Activated CD8-positive, alpha-beta memory T cell treated with anti-CD3 and anti-CD28 coated beads, Interleukin-2, amount 50 U/mL, for 24 hours (primary cell): ENCODE data around the gene BICC1.

Source experiments
- DNase-seq: peaks from one replicate; pipeline ENCODE4 v3.0.0-alpha.2; 2020; ENCODE audit errors: extremely low read depth

The BICC1 gene

DNA sequence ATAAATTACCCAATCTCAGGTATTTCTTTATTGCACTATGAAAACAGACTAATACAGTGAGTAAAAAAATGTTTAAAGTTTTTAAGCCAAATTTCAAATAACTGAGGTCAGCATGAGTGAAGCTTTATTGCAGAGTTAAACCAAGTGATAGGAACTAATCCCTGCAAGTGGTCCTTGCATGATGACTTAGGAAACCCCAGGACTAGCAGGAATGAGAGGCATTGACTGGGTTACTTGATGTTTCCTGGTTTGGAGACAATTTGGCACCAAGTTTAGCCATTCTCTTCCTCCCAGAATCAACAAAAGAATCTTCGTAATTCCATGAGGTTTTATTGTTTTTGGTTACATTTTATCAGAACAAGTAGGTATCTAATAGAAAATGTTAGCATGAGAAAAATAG is 194.2 kb downstream of the BICC1 start:
- no peak for DNase-seq

- DNase-seq, result no peak
These were observed 199.5 kb downstream of the BICC1 start for GRCh38 chr10:58712141-58712540.

DNA sequence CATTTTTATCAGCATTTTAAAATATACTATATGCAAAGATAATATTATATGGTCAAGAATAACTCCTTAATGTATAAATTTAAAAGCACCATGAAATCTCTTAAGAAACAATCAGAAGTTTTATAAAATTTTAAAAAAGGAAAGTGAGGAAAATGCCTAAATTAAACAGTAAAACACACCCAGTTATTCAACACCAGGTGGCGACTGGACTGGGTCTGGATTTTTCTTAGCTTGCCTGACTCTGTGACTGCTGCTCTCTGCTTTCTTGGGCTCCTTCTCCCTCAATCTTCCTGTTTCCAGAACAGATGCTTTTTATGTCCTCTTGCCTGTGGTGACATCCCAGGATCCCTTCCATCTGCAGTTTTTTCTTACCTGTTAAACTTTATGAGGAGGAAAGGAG is 200.3 kb downstream of the BICC1 start:
- no peak for DNase-seq

DNA sequence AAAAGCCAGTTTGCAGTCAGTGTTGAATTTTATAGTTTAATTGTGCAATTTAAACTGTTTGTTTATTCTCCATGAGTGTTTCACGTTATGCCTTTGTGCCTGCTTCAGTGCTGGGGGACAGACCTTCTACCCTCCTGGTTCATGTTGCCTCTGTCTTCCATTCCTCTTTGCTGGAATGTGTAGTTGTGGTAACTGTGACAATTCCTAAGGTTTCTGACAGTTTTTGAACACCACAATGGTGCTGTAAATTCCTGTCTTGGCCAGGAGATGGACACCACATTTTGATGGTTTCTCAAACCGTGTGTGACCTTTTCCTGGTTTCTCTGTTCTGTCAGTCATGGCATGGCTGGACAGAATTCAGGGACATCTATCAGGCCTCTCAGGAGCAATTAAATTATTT is 201.7 kb downstream of the BICC1 start:
- no peak for DNase-seq

DNA sequence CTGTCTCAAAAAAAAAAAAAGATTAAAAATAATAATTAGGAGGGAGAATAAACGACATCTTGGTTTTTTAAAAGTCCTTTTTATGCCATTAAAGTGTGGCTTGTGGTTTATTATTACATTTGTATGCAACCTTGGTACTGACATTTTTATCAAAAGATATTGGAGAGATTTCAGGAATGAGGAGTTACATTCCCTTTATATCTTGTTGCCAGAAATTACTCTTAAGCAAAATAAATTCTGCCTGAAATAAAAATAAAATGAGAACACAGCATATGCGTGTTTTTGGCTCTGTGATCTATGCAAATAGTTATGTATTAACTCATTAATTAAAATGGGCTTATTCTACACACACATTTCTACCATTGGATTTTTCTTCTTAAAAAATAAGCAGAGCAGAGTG is 202.4 kb downstream of the BICC1 start:
- DNase-seq, result no peak

- no peak for DNase-seq
These were observed 205.9 kb downstream of the BICC1 start for GRCh38 chr10:58718596-58718995.

GRCh38 chr10:58721601-58722281 is 209.1 kb downstream of the BICC1 start:
- DNase-seq, result no peak

GRCh38 chr10:58723186-58723585 is 210.5 kb downstream of the BICC1 start:
- no peak for DNase-seq

DNA sequence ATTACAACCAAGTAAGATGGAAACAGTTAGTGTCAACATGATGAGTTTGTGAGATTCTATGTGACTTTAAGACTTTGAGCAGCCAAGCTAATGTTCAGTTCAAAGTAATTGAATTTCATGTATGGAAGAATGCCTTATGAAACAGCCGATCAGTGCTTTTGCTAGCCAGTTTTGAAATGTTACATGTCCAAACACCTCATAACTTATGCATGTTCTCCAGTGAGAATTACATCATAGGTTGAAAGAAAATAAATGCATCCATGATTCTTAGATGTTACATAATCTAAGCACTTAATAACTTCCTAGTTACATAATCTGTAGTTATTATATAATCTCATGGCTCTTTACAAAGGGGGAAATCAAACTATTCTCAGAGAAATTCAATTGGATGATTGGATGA is 211.3 kb downstream of the BICC1 start:
- DNase-seq, result no peak

DNA sequence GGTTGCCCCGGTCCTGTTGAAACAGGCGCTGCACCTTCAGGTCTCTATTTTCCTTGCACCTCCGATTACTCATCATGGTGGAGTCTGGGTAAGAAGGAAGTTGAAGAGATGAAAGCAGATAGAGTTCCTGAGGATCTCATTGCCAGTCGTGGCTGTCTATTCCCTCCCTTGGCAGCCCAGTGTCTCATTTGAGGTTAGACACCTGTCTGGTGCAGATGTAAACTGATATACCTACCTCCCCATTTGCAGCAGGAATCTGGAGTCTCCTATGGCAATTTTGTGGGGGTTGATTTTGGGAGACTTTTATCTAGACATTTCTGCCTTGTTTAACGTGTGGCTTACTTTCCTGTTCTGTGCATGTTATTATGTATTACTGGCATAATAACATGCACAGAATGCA is 212.1 kb downstream of the BICC1 start:
- DNase-seq, result no peak

GRCh38 chr10:58725901-58726300 is 213.2 kb downstream of the BICC1 start:
- DNase-seq, result no peak

- no peak for DNase-seq
These were observed 215.0 kb downstream of the BICC1 start for GRCh38 chr10:58727633-58728032.

GRCh38 chr10:58731276-58731675 is 218.6 kb downstream of the BICC1 start:
- no peak for DNase-seq

GRCh38 chr10:58733436-58733835 is 220.8 kb downstream of the BICC1 start:
- DNase-seq, result no peak

DNA sequence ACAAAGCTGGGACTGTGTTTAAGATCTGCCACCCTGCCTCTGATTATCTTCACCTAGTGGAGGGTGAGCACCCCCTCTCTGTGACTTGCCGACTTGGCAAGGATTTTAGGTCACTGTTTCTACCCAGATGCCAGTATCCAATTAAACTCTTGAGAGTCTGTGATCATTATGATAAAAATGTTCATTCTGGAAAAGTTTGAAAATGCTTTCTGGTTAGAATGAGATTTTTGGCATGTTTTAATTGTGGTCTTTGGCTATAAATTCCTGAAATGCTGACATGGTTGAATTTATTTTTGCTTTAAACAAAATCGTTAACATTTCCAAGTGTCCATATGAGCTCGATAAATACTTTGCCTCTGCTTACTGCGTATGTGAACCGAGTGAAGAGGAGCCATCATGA is 221.4 kb downstream of the BICC1 start:
- DNase-seq, result no peak

- DNase-seq, result no peak
These were observed 222.0 kb downstream of the BICC1 start for GRCh38 chr10:58734664-58735063.

DNA sequence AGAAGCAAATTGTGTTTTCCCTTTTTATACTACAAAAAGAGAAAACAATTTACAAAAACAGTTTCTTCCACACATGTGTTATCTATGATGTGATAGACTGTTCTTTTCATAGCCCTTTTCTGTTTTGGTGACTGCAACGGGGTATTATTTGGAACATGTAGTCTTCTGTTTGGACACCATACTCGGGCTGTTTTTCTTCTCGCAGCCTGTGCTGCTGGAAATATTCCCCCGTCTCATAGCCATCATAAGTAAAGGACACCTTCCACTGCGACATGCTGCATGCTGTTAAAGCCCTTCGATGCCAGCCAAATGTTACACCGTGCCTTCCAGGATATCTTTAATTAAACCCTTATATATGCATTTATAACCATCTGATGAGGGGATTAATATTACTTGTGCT is 222.4 kb downstream of the BICC1 start:
- DNase-seq, result no peak

GRCh38 chr10:58740620-58741369 is 228.1 kb downstream of the BICC1 start:
- no peak for DNase-seq

- DNase-seq, result no peak
These were observed 229.0 kb downstream of the BICC1 start for GRCh38 chr10:58741673-58742072.

- no peak for DNase-seq
These were observed 229.5 kb downstream of the BICC1 start for GRCh38 chr10:58742141-58742540.

DNA sequence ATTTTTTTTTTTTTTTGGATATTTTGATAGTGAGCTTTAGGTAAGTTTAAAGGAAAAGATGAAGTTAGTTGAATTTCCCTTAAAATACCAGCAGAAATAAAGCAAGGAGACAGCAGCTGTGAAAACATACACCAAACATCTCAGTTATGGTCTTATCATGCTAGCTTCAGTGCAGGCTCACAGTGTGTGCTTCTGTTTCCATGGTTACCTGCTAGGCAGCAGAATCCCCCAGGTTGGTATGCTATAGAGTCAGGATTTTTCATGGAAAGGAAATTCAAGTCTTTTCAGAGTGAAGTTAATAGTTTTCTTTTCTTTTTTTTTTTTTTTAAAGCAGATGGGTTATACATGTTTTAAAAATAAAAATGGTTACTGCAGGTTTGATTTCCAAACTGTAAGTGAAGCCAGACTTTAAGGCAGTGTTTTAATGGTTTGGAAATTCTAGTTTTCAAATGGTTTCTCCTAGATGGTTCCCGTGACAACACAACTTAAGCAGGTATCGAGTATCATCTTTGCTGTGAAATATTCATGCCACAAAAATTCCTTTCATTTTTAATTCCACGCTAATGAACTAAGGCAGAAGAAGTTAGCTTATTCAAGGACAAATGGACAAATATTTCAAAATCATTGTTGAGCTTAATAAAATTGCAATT is 230.9 kb downstream of the BICC1 start:
- DNase-seq, result no peak

DNA sequence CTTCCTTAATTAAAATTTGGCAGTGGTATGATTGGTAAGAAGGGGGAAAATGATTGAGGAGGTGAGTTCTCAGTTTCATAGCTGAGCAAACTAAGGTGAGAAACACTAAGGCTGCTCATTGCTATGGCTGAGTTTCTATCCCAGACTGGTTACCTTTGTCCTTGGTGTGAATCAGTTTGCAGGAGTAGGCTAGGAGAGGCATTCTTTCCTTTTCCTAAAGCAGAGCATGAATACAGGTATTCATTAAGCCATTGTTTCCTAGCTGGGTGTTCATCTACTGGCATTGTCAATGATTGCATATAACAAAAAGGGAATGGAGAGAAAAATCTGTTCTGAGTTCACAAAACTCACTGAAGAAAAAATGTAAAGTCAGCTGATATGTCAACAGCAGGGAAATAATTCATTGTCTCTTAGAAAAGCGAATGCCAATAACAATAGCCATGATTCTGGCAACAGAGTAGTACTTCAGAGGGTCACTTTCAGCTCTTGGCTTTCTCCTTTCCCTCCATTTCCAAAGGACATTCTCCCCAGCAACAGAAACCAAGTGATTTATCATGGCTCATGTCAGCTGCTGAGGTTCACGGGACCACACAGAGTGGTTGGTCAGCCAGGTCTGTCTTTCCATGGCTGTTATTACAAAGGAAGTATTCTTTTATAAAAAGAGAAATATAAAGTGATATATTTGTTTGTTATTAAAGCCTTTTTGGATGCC is 234.0 kb downstream of the BICC1 start:
- DNase-seq, result no peak
